ENCODE data around the gene KCNAB1.

- TF ChIP-seq, protein P1, sequence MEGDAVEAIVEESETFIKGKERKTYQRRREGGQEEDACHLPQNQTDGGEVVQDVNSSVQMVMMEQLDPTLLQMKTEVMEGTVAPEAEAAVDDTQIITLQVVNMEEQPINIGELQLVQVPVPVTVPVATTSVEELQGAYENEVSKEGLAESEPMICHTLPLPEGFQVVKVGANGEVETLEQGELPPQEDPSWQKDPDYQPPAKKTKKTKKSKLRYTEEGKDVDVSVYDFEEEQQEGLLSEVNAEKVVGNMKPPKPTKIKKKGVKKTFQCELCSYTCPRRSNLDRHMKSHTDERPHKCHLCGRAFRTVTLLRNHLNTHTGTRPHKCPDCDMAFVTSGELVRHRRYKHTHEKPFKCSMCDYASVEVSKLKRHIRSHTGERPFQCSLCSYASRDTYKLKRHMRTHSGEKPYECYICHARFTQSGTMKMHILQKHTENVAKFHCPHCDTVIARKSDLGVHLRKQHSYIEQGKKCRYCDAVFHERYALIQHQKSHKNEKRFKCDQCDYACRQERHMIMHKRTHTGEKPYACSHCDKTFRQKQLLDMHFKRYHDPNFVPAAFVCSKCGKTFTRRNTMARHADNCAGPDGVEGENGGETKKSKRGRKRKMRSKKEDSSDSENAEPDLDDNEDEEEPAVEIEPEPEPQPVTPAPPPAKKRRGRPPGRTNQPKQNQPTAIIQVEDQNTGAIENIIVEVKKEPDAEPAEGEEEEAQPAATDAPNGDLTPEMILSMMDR (IDR thresholded peaks at IDR 0.05; ENCODE audit: poor library complexity) = no peak
- TF ChIP-seq EZH2 (IDR thresholded peaks at IDR 0.05; ENCODE audit: borderline replicate concordance) = no peak
These were observed 177.6 kb downstream of the KCNAB1 start for GRCh38 chr3:156298014-156298413.

Data from hepatocyte (in vitro differentiated cells).